ENCODE results near the gene USP7. TPM values are rescaled to one million over a fixed set of nuclear protein-coding genes. Genes with fewer than 3 reads are reported as not detected.

USP7 gene
- polyA plus RNA-seq, 1 donor (not counting 4 experiments of a cell fraction or from before 2014, with no cell fraction given): 63.4 TPM

GRCh38 chr16:8858994-8859912 is 104.5 kb downstream of the USP7 start:
- Histone ChIP-seq H3K27me3 (ENCODE audit: control insufficient read depth, extremely low read depth, insufficient read depth, low read length) (no peaks in the 10 kb centered on the region), H3K4me1 (ENCODE audit: control insufficient read depth, extremely low read depth, insufficient read depth, low read length) (peaks cover 6% of the 10 kb centered on the region), H3K36me3 (ENCODE audit: control insufficient read depth in 2 of 2, extremely low read depth in 1 of 2, insufficient read depth in 2 of 2, low read length in 2 of 2) (peaks cover 12 to 19% of the 10 kb centered on the region in 2 experiments), H3K9me3 (ENCODE audit: control insufficient read depth, low read depth, low read length) (no peaks in the 10 kb centered on the region), H3K4me3 (ENCODE audit: control insufficient read depth in 2 of 3, extremely low read depth in 1 of 3, insufficient read depth in 2 of 3, low read depth in 1 of 3, low read length in 3 of 3) (no peak overlapping the region), H3K9me1 (ENCODE audit: control insufficient read depth, extremely low read depth, insufficient read depth, low read length) (peaks cover 2% of the 10 kb centered on the region), H3K4me2 (ENCODE audit: control insufficient read depth, extremely low read depth, insufficient read depth, low read depth, low read length) (no peak overlapping the region), H4K20me1 (ENCODE audit: control insufficient read depth, extremely low read depth, insufficient read depth, low read length) (peaks cover 16% of the 10 kb centered on the region), H2AFZ (ENCODE audit: control insufficient read depth, low read length) (no peak overlapping the region), H3K9ac (ENCODE audit: control insufficient read depth, extremely low read depth, insufficient read depth, low read length) (no peak overlapping the region), H3K27ac (ENCODE audit: control insufficient read depth, insufficient read depth, low read length) (no peak overlapping the region), H3K79me2 (ENCODE audit: control insufficient read depth, insufficient read depth, low read length) (peaks cover 56% of the 10 kb centered on the region)
- DNase-seq (ENCODE audit: low read depth, low spot score) (no peak), FAIRE-seq (no peak)
- TF ChIP-seq CTCF (optimal IDR thresholded peaks at IDR 0.05 in 1 of 3, IDR thresholded peaks at IDR 0.05 in 1 of 3, conservative IDR thresholded peaks at IDR 0.05 in 1 of 3; ENCODE audit: extremely low read depth in 1 of 3, insufficient read depth in 2 of 3, low read length in 3 of 3): no peak
- dilution Hi-C loops (cut with MboI; ENCODE audit: extremely low pct_ligation_motif_present, low sequenced_read_pairs): no loop called here

- Histone ChIP-seq H3K4me2 (ENCODE audit: control insufficient read depth, extremely low read depth, insufficient read depth, low read depth, low read length) (no peak overlapping the region), H3K36me3 (ENCODE audit: control insufficient read depth in 2 of 2, extremely low read depth in 1 of 2, insufficient read depth in 2 of 2, low read length in 2 of 2) (peaks cover 21 to 25% of the 10 kb centered on the region in 2 experiments), H3K4me3 (ENCODE audit: control insufficient read depth in 2 of 3, extremely low read depth in 1 of 3, insufficient read depth in 2 of 3, low read depth in 1 of 3, low read length in 3 of 3) (no peak overlapping the region), H3K9ac (ENCODE audit: control insufficient read depth, extremely low read depth, insufficient read depth, low read length) (no peak overlapping the region), H3K79me2 (ENCODE audit: control insufficient read depth, insufficient read depth, low read length) (peaks cover 25% of the 10 kb centered on the region), H3K9me3 (ENCODE audit: control insufficient read depth, low read depth, low read length) (no peaks in the 10 kb centered on the region), H3K27ac (ENCODE audit: control insufficient read depth, insufficient read depth, low read length) (no peak overlapping the region), H3K27me3 (ENCODE audit: control insufficient read depth, extremely low read depth, insufficient read depth, low read length) (no peaks in the 10 kb centered on the region), H2AFZ (ENCODE audit: control insufficient read depth, low read length) (no peak overlapping the region), H3K9me1 (ENCODE audit: control insufficient read depth, extremely low read depth, insufficient read depth, low read length) (no peaks in the 10 kb centered on the region), H3K4me1 (ENCODE audit: control insufficient read depth, extremely low read depth, insufficient read depth, low read length) (peaks cover 4% of the 10 kb centered on the region), H4K20me1 (ENCODE audit: control insufficient read depth, extremely low read depth, insufficient read depth, low read length) (no peaks in the 10 kb centered on the region)
- TF ChIP-seq EZH2 (IDR thresholded peaks at IDR 0.05; ENCODE audit: low read length) (no peak), CTCF (optimal IDR thresholded peaks at IDR 0.05 in 1 of 3, IDR thresholded peaks at IDR 0.05 in 1 of 3, conservative IDR thresholded peaks at IDR 0.05 in 1 of 3; ENCODE audit: extremely low read depth in 1 of 3, insufficient read depth in 2 of 3, low read length in 3 of 3) (no peak)
- FAIRE-seq (no peak), DNase-seq (ENCODE audit: low read depth, low spot score) (no peak)
- dilution Hi-C loops (cut with MboI; ENCODE audit: extremely low pct_ligation_motif_present, low sequenced_read_pairs): no loop called here
Measured at GRCh38 chr16:8855972-8856371, 107.7 kb downstream of the USP7 start.
